Panc1 (cell line): ENCODE results near the gene PKD1L1. TPM values are rescaled to one million over a fixed set of nuclear protein-coding genes. Genes with fewer than 3 reads are reported as not detected.
A peak's percentile ranks its signal among the peaks of the same experiment; 100 is the strongest.

ENCODE experiments used
- ATAC-seq: fragments of 200-7000 bp; cut with Tn5 transposase; 2 replicates; pipeline ENCODE4 v1.9.1; 2020; ENCODE audit warnings: mild to moderate bottlenecking, moderate library complexity
- BruUV-seq: library from RNA; stranded (reverse); fragments of 400-500 nt; replicated peaks from 2 replicates; lab custom pipeline; 2021; lab: Mats Ljungman, UMichigan
- CTCF ChIA-PET: fragments of 300-600 bp; sonication (Branson Sonifier 250); formaldehyde crosslinking; loops from one replicate; lab custom pipeline; 2022; ENCODE audit warnings: antibody characterized with exemption; lab: Charles Lee
- POLR2A ChIA-PET: fragments of 300-600 bp; sonication (Branson Sonifier 250); formaldehyde crosslinking; loops from one replicate; lab custom pipeline; 2022; ENCODE audit warnings: antibody characterized with exemption; lab: Charles Lee
- DNase-seq: peaks from one replicate; pipeline ENCODE4 v3.0.0-alpha.2; 2010; ENCODE audit warnings: low read depth, low spot score
- H3K27ac ChIP-seq: 2 replicates; pipeline ENCODE4 v1.5.1; 2011; ENCODE audit warnings: mild to moderate bottlenecking, low read length, inconsistent platforms
- H3K27me3 ChIP-seq: fragments of 200-500 bp; sonication (Bioruptor generic); 2 replicates; pipeline ENCODE4 v1.6.0; 2014; ENCODE audit warnings: low read length, inconsistent platforms; ENCODE audit not compliant: control insufficient read depth, insufficient read depth
- H3K36me3 ChIP-seq: fragments of 200-500 bp; sonication (Bioruptor generic); 2 replicates; pipeline ENCODE4 v1.5.1; 2014; ENCODE audit warnings: inconsistent platforms, mild to moderate bottlenecking, low read length, moderate library complexity; ENCODE audit not compliant: control insufficient read depth, insufficient read depth
- H3K4me1 ChIP-seq: 2 replicates; pipeline ENCODE4 v1.5.1; 2011; ENCODE audit warnings: inconsistent platforms, mild to moderate bottlenecking, low read length, moderate library complexity; ENCODE audit not compliant: control insufficient read depth, insufficient read depth
- H3K4me3 ChIP-seq, 2 experiments: 2 replicates each; pipeline ENCODE4 v1.5.1; 2011 to 2012; ENCODE audit warnings: low read depth in 2 of 2, low read length in 2 of 2, mild to moderate bottlenecking in 2 of 2, inconsistent platforms in 1 of 2, moderate library complexity in 1 of 2
- H3K9me3 ChIP-seq: fragments of 200-500 bp; sonication (Bioruptor generic); 2 replicates; pipeline ENCODE4 v1.5.1; 2014; ENCODE audit warnings: low read depth, mild to moderate bottlenecking, inconsistent platforms, low read length, moderate library complexity; ENCODE audit not compliant: control insufficient read depth, insufficient read depth
- CTCF ChIP-seq: fragments of 450-650 bp; IDR thresholded peaks from 2 replicates; pipeline ENCODE4 v1.5.1; 2017; ENCODE audit warnings: mild to moderate bottlenecking
- POLR2AphosphoS5 ChIP-seq: IDR thresholded peaks from 2 replicates; pipeline ENCODE4 v1.6.1; 2012; ENCODE audit warnings: mild to moderate bottlenecking, low read depth, low read length, moderate library complexity
- REST ChIP-seq, 2 experiments: IDR thresholded peaks; 2 replicates each; pipeline ENCODE4 v1.6.1; 2011 to 2012; ENCODE audit warnings: low read depth in 2 of 2, control low read depth in 1 of 2, low read length in 1 of 2, mild to moderate bottlenecking in 1 of 2, moderate library complexity in 1 of 2; ENCODE audit not compliant: insufficient read depth in 1 of 2
- SIN3A ChIP-seq: IDR thresholded peaks from 2 replicates; pipeline ENCODE4 v1.6.1; 2012; ENCODE audit warnings: low read depth, mild to moderate bottlenecking, low read length, moderate library complexity, borderline replicate concordance; ENCODE audit not compliant: insufficient read depth
- TCF7L2 ChIP-seq: IDR thresholded peaks from 2 replicates; pipeline ENCODE4 v1.6.1; 2011; ENCODE audit warnings: mild to moderate bottlenecking, low read depth, low read length, inconsistent platforms
- in situ Hi-C: cut with HindIII; loops from 2 replicates; pipeline ENCODE4 v1.10.0; 2016; ENCODE audit warnings: low sequenced_read_pairs, low pct_unique_long_range_greater_than_20kb
- intact Hi-C: fragments of 100-400 bp; cut with micrococcal nuclease; formaldehyde crosslinking; loops from one replicate; pipeline ENCODE4 v1.10.0; 2022; ENCODE audit not compliant: unreplicated experiment
- total RNA-seq: library from RNA; stranded (reverse); gene quantifications from one replicate; pipeline ENCODE4 v1.2.1, GENCODE V29; 2021; ENCODE audit not compliant: unreplicated experiment

PKD1L1 gene
- total RNA-seq, 1 experiment from 2014 or later: 2.2 TPM

GRCh38 chr7:47812429-47813136 is 135.7 kb downstream of the PKD1L1 start:
- intact Hi-C loops: loop anchor here (10.0 kb wide), 1 partner anchor 178 kb away; no protein-coding TSS in a partner anchor

More at GRCh38 chr7:47812429-47813136, 135.7 kb downstream of the PKD1L1 start:
- Histone ChIP-seq H3K36me3 (no peaks in the 10 kb centered on the region), H3K27ac (peak overlapping the region; percentile 96), H3K4me3 (no peak overlapping the region), H3K9me3 (no peaks in the 10 kb centered on the region), H3K27me3 (no peaks in the 10 kb centered on the region), H3K4me1 (peaks cover 44% of the 10 kb centered on the region)
- TF ChIP-seq CTCF (no peak), REST (IDR thresholded peaks at IDR 0.05; ENCODE audit: insufficient read depth in 1 of 2, low read depth in 2 of 2, low read length in 1 of 2) (no peak), SIN3A (no peak), TCF7L2 (no peak), POLR2AphosphoS5 (no peak)
- ChIA-PET POLR2A (no interaction called here), CTCF (no interaction called here)
- DNase-seq (no peak), ATAC-seq (no peak)
- in situ Hi-C loops: no loop called here
- BruUV-seq: no TSS peak
